Measurements from ENCODE around the gene HIGD1A.

- no peak for TF ChIP-seq POLR2AphosphoS5 (IDR thresholded peaks at IDR 0.05; ENCODE audit: borderline replicate concordance, low read depth, low read length)
- no peak for TF ChIP-seq EZH2 (IDR thresholded peaks at IDR 0.05)
These were observed 69.9 kb downstream of the HIGD1A start for GRCh38 chr3:42734263-42734860.

All from SK-N-MC (cell line).